K562 (cell line): ENCODE data around the gene DDX39A. TPM values are rescaled to one million over a fixed set of nuclear protein-coding genes. Genes with fewer than 3 reads are reported as not detected.

Source experiments
- ATF1 ChIP-seq, 2 experiments: fragments of 450-650 bp in 1 of 2; IDR thresholded peaks; 2 replicates each; pipeline ENCODE4 v1.6.1; 2016; ENCODE audit warnings: missing compliant biosample characterization in 1 of 2, missing genetic modification characterization in 1 of 2
- CCAR2 ChIP-seq: fragments of 200-400 bp; formaldehyde crosslinking; IDR thresholded peaks from 2 replicates; pipeline ENCODE4 v1.6.1; 2017; ENCODE audit warnings: mild to moderate bottlenecking, low read depth, low read length
- CTCF ChIP-seq, 3 experiments: IDR thresholded peaks in 2 of 3; conservative IDR thresholded peaks in 1 of 3; 2 replicates each; pipeline ENCODE4 v1.5.1; 2011 to 2012; ENCODE audit warnings: low read length in 3 of 3, mild to moderate bottlenecking in 3 of 3, control low read depth in 2 of 3, improper control_type of control experiment in 1 of 3, inconsistent platforms in 1 of 3, low read depth in 1 of 3, mixed read lengths in 1 of 3, moderate library complexity in 1 of 3; ENCODE audit not compliant: insufficient read depth in 2 of 3
- ETV1 ChIP-seq: fragments of 450-650 bp; conservative IDR thresholded peaks from 2 replicates; pipeline ENCODE4 v1.6.1; 2016; ENCODE audit warnings: missing genetic modification characterization, control low read depth, low read depth, missing compliant biosample characterization
- FOXJ3 ChIP-seq: sonication (generic); formaldehyde crosslinking; IDR thresholded peaks from 2 replicates; pipeline ENCODE4 v1.4.0; 2020; ENCODE audit warnings: mild to moderate bottlenecking, missing genetic modification reagents
- HINFP ChIP-seq: fragments of 450-650 bp; conservative IDR thresholded peaks from 2 replicates; pipeline ENCODE4 v1.6.1; 2016; ENCODE audit warnings: missing genetic modification characterization, low read depth, mild to moderate bottlenecking, control low read depth, missing compliant biosample characterization
- HLTF ChIP-seq: fragments of 450-650 bp; IDR thresholded peaks from 2 replicates; pipeline ENCODE4 v1.6.1; 2016
- L3MBTL2 ChIP-seq: fragments of 450-650 bp; IDR thresholded peaks from 2 replicates; pipeline ENCODE4 v1.6.1; 2016; ENCODE audit warnings: mild to moderate bottlenecking, moderate library complexity
- MECOM ChIP-seq: fragments of 250-450 bp; sonication (Bioruptor Pico); IDR thresholded peaks from 2 replicates; pipeline ENCODE4 v1.8.0; 2022; ENCODE audit warnings: inconsistent platforms
- MEIS2 ChIP-seq: fragments of 450-650 bp; IDR thresholded peaks from 2 replicates; pipeline ENCODE4 v1.6.1; 2014; ENCODE audit warnings: mild to moderate bottlenecking; ENCODE audit not compliant: partially characterized antibody
- MLX ChIP-seq, 2 experiments: fragments of 450-650 bp in 1 of 2; sonication (generic) in 1 of 2; formaldehyde crosslinking; conservative IDR thresholded peaks; 2 replicates each; pipeline versions ENCODE4 v1.4.0 to v1.8.1; 2020 to 2022; ENCODE audit warnings: mild to moderate bottlenecking in 1 of 2, missing genetic modification reagents in 1 of 2
- MYC ChIP-seq, 2 experiments: fragments of 250-450 bp in 1 of 2; sonication (Bioruptor Pico) in 1 of 2; IDR thresholded peaks; 2 replicates each; pipeline versions ENCODE4 v1.5.1 to v1.6.1; 2012 to 2021; ENCODE audit warnings: low read depth in 2 of 2, borderline replicate concordance in 1 of 2, improper control_type of control experiment in 1 of 2, low read length in 1 of 2, mild to moderate bottlenecking in 1 of 2, moderate library complexity in 1 of 2
- NR2C2 ChIP-seq, 2 experiments: fragments of 200-800 bp in 1 of 2; sonication (Bioruptor generic) in 1 of 2; sonication (generic) in 1 of 2; formaldehyde crosslinking in 1 of 2; IDR thresholded peaks; 2 replicates each; pipeline versions ENCODE4 v1.6.1 to v1.8.0; 2016 to 2022; ENCODE audit warnings: mild to moderate bottlenecking in 1 of 2, missing compliant biosample characterization in 1 of 2, missing genetic modification characterization in 1 of 2, missing genetic modification reagents in 1 of 2
- PHTF2 ChIP-seq: fragments of 250-450 bp; sonication (Bioruptor Pico); IDR thresholded peaks from 2 replicates; pipeline ENCODE4 v1.5.0; 2021; ENCODE audit warnings: mild to moderate bottlenecking
- SUPT5H ChIP-seq: fragments of 450-650 bp; IDR thresholded peaks from 2 replicates; pipeline ENCODE4 v1.6.1; 2016
- ZNF384 ChIP-seq: IDR thresholded peaks from 2 replicates; pipeline ENCODE4 v1.6.1; 2012; ENCODE audit warnings: low read depth, low read length, improper control_type of control experiment
- ZNF592 ChIP-seq: fragments of 450-650 bp; IDR thresholded peaks from 2 replicates; pipeline ENCODE4 v1.6.1; 2017; ENCODE audit warnings: antibody characterized with exemption, mild to moderate bottlenecking
- polyA plus RNA-seq, 8 experiments: library from polyadenylated mRNA; depleted of rRNA in 4 of 8; stranded (reverse) in 5 of 8; unstranded in 3 of 8; fragments of >200 nt; fragmentation: Nextera tagmentation in 2 of 8; fragmentation: Illumina TruSeq in 1 of 8; extraction: Ambion mirVana in 2 of 8; extraction: Trizol in 1 of 8; gene quantifications; 2 replicates each; pipeline versions ENCODE4 v1.2.1 to v1.2.3, GENCODE V29; 2011 to 2014; ENCODE audit warnings: inconsistent platforms in 1 of 8, missing spikeins in 1 of 8
- total RNA-seq, 7 experiments: library from RNA; depleted of rRNA in 6 of 7; stranded (reverse); fragments of >200 nt in 6 of 7; fragmentation: Illumina TruSeq in 2 of 7; extraction: Trizol in 2 of 7; gene quantifications; 2 replicates each; pipeline versions ENCODE4 v1.2.1 to v1.2.3, GENCODE V29; 2011 to 2021; ENCODE audit warnings: low replicate concordance in 1 of 7

The DDX39A gene
- total and polyA plus RNA-seq, 9 of the 15 experiments (the other 6 are each of a cell fraction or from before 2014, with no cell fraction given) = 90.3 to 250 (median 188) TPM

- TF ChIP-seq ZNF592 = peak; percentile 96
- 0 out of 2 replicates have a peak, but pooled peaks have one; percentile 20 for TF ChIP-seq MECOM
- no peak for TF ChIP-seq CCAR2
- TF ChIP-seq FOXJ3 (CRISPR knock-in tag) = no peak
- TF ChIP-seq PHTF2 (CRISPR knock-in tag) = no peak
- TF ChIP-seq HINFP (tag) = peak; percentile 98
- TF ChIP-seq ATF1 (CRISPR knock-in tag; IDR thresholded peaks at IDR 0.05) = no peak
- TF ChIP-seq ATF1 (tag; IDR thresholded peaks at IDR 0.05) = 0 out of 2 replicates have a peak, but pooled peaks have one; percentile 35
- no peak for TF ChIP-seq NR2C2 (CRISPR knock-in tag; IDR thresholded peaks at IDR 0.05)
- no peak for TF ChIP-seq NR2C2 (tag; IDR thresholded peaks at IDR 0.05)
- peak; percentile 42 for TF ChIP-seq MEIS2
- TF ChIP-seq MYC (IDR thresholded peaks at IDR 0.05; ENCODE audit: low read depth, low read length) = peak; percentile 68
- no peak for TF ChIP-seq MYC (CRISPR knock-in tag; IDR thresholded peaks at IDR 0.05; ENCODE audit: borderline replicate concordance, low read depth)
- peak; percentile 100 for TF ChIP-seq L3MBTL2
- TF ChIP-seq ZNF384 = no peak
- peak; percentile 44; the same call in 1 of the 2 replicates for TF ChIP-seq SUPT5H
- peak in 1 of 2 experiments; percentile 41; a peak in 1 of 4 replicates for TF ChIP-seq MLX (CRISPR knock-in tag; conservative IDR thresholded peaks at IDR 0.05)
- TF ChIP-seq CTCF (IDR thresholded peaks at IDR 0.05 in 2 of 3, conservative IDR thresholded peaks at IDR 0.05 in 1 of 3; ENCODE audit: insufficient read depth in 2 of 3, low read depth in 1 of 3, low read length in 3 of 3) = no peak
- no peak for TF ChIP-seq HLTF
- peak; percentile 40; the same call in 1 of the 2 replicates for TF ChIP-seq ETV1
Measured at GRCh38 chr19:14450168-14450874, 31.2 kb upstream of the DDX39A start (continued).
